Activated naive CD8-positive, alpha-beta T cell treated with anti-CD3 and anti-CD28 coated beads, Interleukin-2, amount 50 U/mL, for 16 hours (primary cell): ENCODE data around the gene ATF7.
"Not testable (repeated sequence)": the region's sequence is repeated elsewhere in the genome, so short reads cannot be mapped to it uniquely, and the experiment has no call there.

Experiments used
- DNase-seq: peaks from one replicate; pipeline ENCODE4 v3.0.0-alpha.2; 2020; ENCODE audit warnings: low read depth, low spot score

The ATF7 gene

GRCh38 chr12:53483979-53484377 is 142.2 kb downstream of the ATF7 start:
- DNase-seq = no peak

GRCh38 chr12:53483225-53483978 is 142.8 kb downstream of the ATF7 start:
- no peak for DNase-seq

GRCh38 chr12:53482626-53483168 is 143.5 kb downstream of the ATF7 start:
- DNase-seq = no peak

- DNase-seq = no peak
These were observed 144.1 kb downstream of the ATF7 start for GRCh38 chr12:53481939-53482586.

- DNase-seq = not testable (repeated sequence)
These were observed 144.7 kb downstream of the ATF7 start for GRCh38 chr12:53481458-53481857.

GRCh38 chr12:53480491-53481442 is 145.4 kb downstream of the ATF7 start:
- no peak for DNase-seq

- DNase-seq = no peak
These were observed 146.9 kb downstream of the ATF7 start for GRCh38 chr12:53479331-53479730.

GRCh38 chr12:53478865-53479264 is 147.3 kb downstream of the ATF7 start:
- DNase-seq = no peak

- no peak for DNase-seq
These were observed 149.4 kb downstream of the ATF7 start for GRCh38 chr12:53476769-53477209.

- DNase-seq = no peak
These were observed 151.4 kb downstream of the ATF7 start for GRCh38 chr12:53474819-53475218.

- DNase-seq = no peak
These were observed 152.1 kb downstream of the ATF7 start for GRCh38 chr12:53474077-53474476.

GRCh38 chr12:53472056-53472582 is 154.1 kb downstream of the ATF7 start:
- no peak for DNase-seq

- DNase-seq = no peak
These were observed 157.9 kb downstream of the ATF7 start for GRCh38 chr12:53468282-53468681.

GRCh38 chr12:53467880-53468279 is 158.3 kb downstream of the ATF7 start:
- no peak for DNase-seq

GRCh38 chr12:53467082-53467481 is 159.1 kb downstream of the ATF7 start:
- no peak for DNase-seq

- DNase-seq = no peak
These were observed 159.5 kb downstream of the ATF7 start for GRCh38 chr12:53466640-53467039.

- no peak for DNase-seq
These were observed 160.5 kb downstream of the ATF7 start for GRCh38 chr12:53465679-53466078.

- no peak for DNase-seq
These were observed 161.3 kb downstream of the ATF7 start for GRCh38 chr12:53464685-53465418.

- no peak for DNase-seq
These were observed 162.2 kb downstream of the ATF7 start for GRCh38 chr12:53463802-53464560.

GRCh38 chr12:53462935-53463334 is 163.2 kb downstream of the ATF7 start:
- DNase-seq = no peak
